Ramos (cell line): ENCODE data around the gene PLIN1.

ENCODE experiments used
- in situ Hi-C: fragments of 300-500 bp; cut with MboI; formaldehyde crosslinking; loops from one replicate; pipeline ENCODE4 v1.14.3; 2022; ENCODE audit warnings: low sequenced_read_pairs; ENCODE audit not compliant: unreplicated experiment

PLIN1 gene

GRCh38 chr15:89630974-89631901 is 47.9 kb downstream of the PLIN1 start:
- in situ Hi-C loops, result no loop called here

GRCh38 chr15:89630260-89630659 is 48.9 kb downstream of the PLIN1 start:
- in situ Hi-C loops, result no loop called here

GRCh38 chr15:89629829-89630228 is 49.3 kb downstream of the PLIN1 start:
- in situ Hi-C loops, result no loop called here

DNA sequence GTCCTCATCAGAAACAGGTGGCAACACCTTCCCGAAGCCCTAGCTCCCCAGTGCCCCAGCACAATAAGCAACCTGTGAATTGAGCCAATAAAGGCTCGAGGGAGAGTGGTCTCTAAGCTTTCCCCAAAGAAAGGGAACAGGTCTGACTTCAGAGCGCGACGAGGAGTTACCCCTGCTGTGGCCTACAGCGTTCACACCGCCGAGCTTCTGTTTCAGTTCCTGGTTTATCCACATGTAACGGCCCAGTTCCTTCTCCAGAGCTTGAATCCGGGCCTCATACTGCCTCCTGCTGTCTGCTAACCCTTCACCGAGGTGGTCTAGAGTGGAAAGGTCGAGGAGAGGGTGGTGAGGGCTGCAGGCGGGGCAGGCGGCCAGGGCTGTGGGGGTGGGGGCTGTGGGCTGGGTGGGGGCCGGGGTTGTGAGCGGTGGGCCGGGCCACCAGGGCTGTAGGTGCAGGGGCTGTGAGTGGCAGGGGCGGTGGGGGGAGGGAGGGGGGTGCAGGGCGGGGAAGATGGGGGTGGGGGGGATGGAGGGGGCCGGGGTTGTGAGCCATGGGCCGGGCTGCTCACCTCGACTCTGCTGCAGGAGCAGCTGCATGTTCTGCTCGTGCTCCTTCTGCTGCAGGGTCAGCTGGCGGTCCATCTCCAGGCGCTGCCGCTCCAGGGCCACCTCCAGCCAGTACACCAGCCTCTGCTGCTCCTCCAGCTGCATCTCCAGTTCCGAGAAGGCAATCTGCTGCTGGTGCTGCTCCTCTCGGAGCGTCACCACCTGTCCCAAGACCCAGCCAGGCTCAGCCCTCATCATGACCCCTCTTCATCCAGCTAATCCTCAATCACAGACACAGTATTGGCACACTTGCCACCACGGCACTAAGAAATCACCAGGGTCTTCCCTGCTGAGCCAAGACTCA is 50.1 kb downstream of the PLIN1 start:
- in situ Hi-C loops, result no loop called here

GRCh38 chr15:89628301-89628700 is 50.9 kb downstream of the PLIN1 start:
- in situ Hi-C loops, result no loop called here

- in situ Hi-C loops, result no loop called here
Observed at GRCh38 chr15:89627256-89627970, 51.8 kb downstream of the PLIN1 start.

DNA sequence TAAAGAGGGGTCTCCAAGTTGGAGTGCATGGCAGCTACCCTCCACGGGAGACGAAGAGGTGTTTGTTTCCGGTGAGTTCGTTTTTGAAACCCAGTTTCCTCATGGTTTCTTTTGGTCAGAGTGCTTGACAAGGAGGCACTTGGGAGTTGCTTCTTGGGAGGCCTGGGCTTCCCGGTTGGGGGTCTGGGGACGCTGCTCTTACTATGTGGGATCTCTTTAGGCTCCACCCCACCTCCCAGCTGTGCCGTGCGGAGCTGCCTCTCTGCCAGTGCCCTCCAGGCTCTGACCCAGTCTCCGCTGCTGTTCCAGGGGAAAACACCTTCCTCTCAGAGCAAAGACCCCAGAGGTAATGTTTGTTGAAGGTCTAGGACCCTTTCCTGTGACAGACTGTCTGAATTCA is 53.5 kb downstream of the PLIN1 start:
- in situ Hi-C loops, result no loop called here

GRCh38 chr15:89623165-89623564 is 56.0 kb downstream of the PLIN1 start:
- in situ Hi-C loops, result no loop called here

- in situ Hi-C loops, result no loop called here
Observed at GRCh38 chr15:89621547-89621946, 57.6 kb downstream of the PLIN1 start.

GRCh38 chr15:89616228-89616627 is 62.9 kb downstream of the PLIN1 start:
- in situ Hi-C loops, result no loop called here

GRCh38 chr15:89615135-89615534 is 64.0 kb downstream of the PLIN1 start:
- in situ Hi-C loops, result no loop called here
